Gastroesophageal sphincter (tissue), 3 donors: ENCODE data around the gene DENND4C.

ENCODE experiments used
- CTCF ChIP-seq, 4 experiments: fragments of 200-600 bp in 2 of 4; fragments of 450-650 bp in 2 of 4; sonication (generic) in 1 of 4; IDR thresholded peaks; one replicate each; pipeline ENCODE4 v1.5.1; 2017 to 2019; ENCODE audit warnings: antibody characterized with exemption in 4 of 4, mild to moderate bottlenecking in 2 of 4, moderate library complexity in 2 of 4
- EP300 ChIP-seq: sonication (generic); formaldehyde crosslinking; IDR thresholded peaks from one replicate; pipeline ENCODE4 v1.6.1; 2017; ENCODE audit warnings: antibody characterized with exemption, mild to moderate bottlenecking
- POLR2A ChIP-seq, 2 donors: fragments of 450-650 bp; IDR thresholded peaks; one replicate each; pipeline ENCODE4 v1.6.1; 2017; ENCODE audit warnings: antibody characterized with exemption in 2 of 2, mild to moderate bottlenecking in 2 of 2, moderate library complexity in 1 of 2

GRCh38 chr9:19233344-19233743, 2.9 kb downstream of the DENND4C start:
- TF ChIP-seq CTCF (IDR thresholded peaks at IDR 0.05) = no peak
- no peak for TF ChIP-seq EP300
- no peak for TF ChIP-seq POLR2A (IDR thresholded peaks at IDR 0.05)
